Dermis microvascular lymphatic vessel endothelial cell (primary cell): ENCODE data around the gene NPBWR2. TPM values are rescaled to one million over a fixed set of nuclear protein-coding genes. Genes with fewer than 3 reads are reported as not detected.
"Not testable (repeated sequence)": the region's sequence is repeated elsewhere in the genome, so short reads cannot be mapped to it uniquely, and the experiment has no call there.

Experiments used
- DNase-seq, 2 donors: peaks; one replicate each; pipeline versions ENCODE4 v3.0.0 to v3.0.0-alpha.2; 2010; ENCODE audit warnings: low read depth in 2 of 2
- total RNA-seq: library from RNA; depleted of rRNA; stranded (reverse); fragments of >200 nt; gene quantifications from 2 replicates; pipeline ENCODE4 v1.2.1, GENCODE V29; 2014

NPBWR2 gene
- total RNA-seq, 1 donor from 2014 or later = not detected

DNA sequence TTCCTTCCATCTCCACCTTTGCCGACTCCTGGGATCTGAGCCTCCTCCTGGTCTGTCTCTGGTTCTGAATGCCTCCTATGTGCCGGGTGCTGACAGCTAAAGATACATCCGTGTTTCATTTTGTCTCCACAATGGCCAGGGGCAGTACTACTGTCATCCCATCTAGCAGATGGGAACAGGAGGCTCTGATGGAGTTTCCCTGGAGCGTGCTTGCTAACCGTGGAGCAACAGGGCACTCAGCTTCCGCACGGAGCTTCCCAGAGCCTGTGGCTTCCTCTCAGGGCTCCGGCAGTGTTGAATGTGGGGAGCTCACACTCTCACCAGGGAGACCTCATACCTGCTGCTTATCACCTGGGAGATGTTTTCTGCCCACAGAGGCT is 11.9 kb upstream of the NPBWR2 start:
- no peak for DNase-seq

DNA sequence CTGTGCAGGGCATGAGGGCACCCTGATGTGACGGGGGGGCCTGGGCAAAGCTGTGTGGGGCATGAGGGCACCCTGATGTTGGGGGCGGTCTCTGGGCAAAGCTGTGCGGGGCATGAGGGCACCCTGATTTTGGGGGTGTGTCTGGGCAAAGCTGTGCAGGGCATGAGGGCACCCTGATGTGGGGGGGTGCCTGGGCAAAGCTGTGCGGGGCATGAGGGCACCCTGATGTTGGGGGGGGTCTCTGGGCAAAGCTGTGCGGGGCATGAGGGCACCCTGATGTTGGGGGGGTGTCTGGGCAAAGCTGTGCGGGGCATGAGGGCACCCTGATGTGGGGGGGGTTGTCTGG is 10.0 kb upstream of the NPBWR2 start:
- DNase-seq = not testable (repeated sequence)

DNA sequence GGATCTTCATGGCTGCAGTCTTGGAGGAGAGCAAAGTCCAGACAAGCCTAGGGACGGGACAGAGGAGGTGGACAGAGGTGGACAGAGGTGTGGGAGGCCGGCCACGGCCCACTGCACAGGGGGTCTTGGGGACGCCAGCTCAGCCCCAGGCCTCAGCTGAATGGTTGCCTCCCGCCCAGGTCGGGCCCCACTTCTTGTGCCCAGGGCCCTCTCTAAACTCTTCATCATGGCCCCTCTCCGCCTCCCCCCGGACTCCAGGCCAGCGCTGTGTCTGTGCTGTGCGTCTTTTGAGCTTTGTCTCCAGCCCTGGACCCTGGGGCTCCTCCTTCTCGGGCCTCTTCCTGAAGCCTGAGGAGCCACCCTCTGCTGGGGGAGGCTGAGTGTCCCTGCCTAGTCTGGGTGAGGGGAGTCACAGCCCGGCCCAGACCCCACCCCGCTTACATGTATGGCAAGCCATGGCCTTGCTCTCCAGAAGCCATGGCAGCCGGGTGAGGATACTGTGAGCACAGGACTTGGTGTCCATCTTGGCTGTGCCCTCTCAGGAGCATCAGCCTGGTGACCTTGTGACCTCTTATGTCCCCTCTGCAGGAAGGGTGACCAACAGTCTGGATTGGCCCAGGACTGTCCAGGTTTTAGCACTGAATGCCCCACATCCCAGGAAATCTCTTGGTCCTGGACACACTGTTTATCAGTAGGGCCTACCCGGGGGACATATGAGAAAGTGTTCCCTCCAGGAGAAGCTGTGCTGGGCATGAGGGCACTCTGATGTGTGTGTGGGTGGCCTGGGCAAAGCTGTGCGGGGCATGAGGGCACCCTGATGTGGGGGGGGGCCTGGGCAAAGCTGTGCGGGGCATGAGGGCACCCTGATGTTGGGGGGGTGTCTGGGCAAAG is 9.4 kb upstream of the NPBWR2 start:
- DNase-seq = no peak

DNA sequence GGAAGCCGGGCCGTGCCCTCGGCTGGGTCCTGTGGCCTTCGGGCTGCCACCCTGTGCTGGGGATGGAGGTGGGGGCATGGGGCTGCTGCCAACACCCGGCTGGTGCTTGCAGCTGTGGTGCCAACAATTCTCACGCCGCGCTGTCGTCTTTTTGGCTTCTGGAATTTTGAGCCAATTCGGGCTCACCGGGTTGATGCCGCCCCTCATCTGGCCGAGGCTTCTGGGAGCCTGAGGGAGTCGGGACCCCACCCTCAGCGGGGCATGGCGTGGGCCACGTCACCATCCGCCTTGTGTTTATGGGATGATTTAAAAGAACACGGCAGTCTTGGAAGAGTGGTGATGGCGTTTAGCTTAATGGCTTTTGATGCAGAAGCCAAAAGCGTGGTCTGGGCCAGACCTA is 8.7 kb upstream of the NPBWR2 start:
- no peak for DNase-seq

DNA sequence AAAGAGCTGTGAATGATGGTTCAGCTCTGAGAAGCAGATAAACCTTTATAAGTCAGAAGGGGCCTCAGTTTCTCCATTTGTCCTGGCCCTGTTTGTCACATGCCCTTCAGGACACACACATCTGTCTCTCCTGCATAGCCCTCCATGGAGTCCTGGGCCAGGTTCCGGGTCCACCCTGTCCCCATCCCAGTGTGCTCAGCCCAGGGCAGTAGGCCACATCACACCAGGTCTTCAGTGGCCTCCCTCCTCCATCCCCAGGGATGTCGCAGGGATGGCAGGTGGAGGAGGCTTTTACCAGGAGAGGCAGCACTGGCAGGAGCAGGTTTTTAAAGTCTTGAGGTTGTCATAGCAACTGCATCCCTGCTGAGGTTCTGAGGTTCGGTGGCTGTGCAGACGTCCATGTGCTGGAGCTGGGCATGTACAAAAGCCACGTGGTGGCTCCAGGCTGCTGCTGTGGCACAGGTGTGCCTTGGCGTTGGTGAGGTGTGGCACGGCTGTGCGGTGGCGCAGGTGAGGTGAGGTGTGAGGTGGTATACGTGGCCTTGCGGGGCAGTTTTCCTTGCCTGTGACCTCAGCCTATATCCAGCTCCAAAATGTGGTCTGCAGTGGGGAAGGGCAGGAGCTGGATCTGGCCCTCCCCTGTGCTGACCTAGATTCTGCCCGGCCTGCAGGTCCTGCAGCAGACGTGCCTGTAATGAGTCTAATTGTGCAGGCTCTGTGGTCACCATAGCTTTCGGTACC is 8.0 kb upstream of the NPBWR2 start:
- no peak for DNase-seq

DNA sequence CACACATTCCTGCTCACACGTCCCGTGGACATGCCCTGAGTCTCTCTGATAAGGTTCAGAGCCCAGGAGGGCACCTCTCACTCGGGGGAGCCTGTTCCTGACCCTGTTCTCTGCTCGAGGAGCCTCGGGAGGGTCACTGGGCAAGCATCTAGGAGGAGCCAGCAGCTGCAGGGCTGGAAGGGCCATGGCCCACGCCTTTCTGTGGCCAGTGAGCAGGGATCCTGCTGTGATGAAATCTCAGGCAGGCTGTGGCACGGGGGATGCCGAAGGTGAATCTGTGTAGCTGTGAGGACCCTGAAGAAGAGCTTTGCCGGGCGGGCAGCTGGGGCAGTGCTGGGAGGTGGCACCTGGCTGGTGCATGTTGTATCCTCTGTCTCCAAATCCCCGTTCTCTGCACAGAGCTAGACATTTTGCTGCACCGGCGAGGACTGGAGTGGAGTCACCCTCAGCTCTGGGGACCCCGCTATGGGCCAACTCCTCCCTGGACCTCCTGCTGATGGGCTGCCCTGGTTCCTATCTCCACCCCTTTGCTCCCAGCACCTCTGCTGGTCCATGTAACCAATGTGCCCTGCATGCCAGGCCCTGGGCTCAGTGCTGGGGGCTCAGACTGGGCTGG is 7.1 kb upstream of the NPBWR2 start:
- no peak for DNase-seq

DNA sequence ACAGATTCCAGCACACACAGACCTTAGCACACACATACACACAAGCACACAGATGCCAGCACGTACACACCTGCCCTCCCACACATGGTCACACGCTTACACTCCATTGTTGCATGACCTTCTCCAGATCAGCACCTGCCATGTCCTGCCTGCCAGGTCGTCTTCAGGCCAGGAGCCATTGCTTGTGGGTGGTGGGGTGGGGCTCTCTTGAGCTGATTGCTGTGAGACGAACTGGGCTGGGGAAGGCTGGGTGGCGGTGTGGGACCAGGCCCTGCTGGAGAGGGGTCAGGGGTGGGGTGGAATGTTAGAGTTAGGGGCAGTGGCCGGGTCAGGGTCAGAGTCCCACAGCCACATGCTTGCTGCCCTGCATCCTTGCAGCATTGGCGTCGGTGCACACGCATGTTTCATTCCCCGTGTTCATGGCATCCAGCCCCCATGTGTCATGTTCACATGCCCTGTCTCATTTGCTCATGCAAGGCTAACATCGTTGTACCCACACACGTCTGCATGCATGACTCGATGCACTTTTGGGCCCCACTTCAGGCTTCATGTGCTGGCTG is 6.5 kb upstream of the NPBWR2 start:
- no peak for DNase-seq

DNA sequence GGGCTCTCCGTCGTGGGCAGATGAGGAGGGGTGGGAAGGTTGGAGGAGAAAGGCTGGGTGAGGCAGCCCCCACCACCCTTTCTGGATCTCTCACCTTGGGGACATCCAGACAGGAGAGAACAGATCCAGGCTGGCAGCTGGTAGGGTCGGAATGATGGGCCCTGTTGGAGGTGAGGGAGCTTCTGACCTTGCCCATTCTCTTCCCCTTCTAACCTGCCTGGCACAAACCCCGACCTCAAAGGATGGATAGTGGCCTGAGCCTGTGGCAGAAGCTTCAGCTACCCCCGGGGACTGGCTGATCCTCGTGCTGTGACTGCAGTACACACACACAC is 6.0 kb upstream of the NPBWR2 start:
- DNase-seq = no peak

DNA sequence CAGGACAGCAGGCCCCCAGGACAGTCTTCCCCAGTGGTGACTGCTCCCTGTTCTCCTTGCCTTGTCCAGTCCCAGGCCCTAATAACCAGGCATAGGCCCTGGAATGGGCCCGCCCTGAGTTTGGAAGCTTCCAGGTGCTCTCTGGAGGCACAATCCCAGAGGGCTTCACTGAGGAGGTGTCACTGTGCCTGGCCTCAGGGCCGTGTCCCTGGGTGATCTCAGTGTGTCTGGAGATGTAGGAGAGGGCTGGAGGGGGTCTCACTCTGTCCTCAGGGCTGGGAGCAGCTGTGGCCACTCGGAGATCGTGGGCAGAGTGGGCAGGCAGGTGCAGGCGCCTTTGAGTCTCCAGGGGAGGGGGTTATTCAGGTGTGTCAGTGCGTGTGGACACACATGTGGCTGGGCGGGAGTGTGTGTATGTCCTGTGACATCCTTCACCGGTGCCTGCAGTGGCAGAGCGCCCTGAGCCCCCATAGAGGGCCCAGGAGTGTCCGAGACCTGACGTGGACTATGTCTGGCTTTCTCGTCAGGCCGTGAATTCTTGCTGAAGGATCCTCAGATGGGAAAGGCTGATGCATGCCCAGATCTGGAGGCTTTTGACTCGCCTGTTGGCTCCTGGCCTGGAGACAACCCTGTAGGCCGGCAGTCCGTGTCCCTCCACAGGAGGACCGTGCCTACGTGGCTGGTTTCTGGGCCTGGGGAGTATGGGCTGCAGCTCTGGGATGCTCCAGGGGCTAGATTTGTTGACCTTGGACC is 5.5 kb upstream of the NPBWR2 start:
- DNase-seq = no peak

DNA sequence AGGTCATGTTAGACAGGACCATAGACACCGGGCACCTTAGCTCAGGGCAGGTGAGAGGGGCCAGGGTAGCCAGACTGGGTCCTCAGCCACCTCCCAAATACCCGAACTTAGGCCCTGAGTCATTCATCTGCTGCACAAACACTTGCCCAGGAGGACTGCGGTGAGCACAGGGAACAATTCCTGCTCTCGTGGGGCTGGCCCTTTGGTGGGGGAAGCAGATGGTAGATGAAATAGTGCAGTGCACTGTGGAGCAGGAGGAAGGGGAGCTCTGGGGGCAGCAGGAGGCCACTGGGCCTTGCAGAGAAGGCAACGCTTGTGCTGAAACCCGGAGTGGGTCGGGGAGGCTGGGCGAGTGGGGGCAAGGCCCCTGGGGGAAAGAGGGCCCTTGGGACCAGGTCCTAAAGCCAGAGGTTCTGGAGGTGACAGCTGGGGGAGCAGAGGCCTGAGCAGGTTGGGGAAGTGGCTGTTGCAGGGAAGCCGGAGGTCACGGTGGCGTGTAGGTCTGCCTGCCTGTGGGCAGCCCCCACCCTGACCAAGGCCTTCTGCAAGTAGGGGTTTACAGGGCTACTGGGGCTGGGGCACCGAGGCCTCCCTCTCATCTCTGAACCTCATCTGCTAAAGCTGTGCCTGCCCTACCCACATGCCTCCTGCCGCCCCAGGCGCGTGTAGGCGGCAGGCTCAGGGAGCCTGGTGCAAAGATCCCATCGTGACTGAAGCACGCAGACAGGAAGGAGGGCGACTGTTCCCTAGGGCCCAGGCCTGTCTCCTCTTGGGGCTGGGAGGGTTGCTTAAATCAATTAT is 4.7 kb upstream of the NPBWR2 start:
- DNase-seq = no peak

DNA sequence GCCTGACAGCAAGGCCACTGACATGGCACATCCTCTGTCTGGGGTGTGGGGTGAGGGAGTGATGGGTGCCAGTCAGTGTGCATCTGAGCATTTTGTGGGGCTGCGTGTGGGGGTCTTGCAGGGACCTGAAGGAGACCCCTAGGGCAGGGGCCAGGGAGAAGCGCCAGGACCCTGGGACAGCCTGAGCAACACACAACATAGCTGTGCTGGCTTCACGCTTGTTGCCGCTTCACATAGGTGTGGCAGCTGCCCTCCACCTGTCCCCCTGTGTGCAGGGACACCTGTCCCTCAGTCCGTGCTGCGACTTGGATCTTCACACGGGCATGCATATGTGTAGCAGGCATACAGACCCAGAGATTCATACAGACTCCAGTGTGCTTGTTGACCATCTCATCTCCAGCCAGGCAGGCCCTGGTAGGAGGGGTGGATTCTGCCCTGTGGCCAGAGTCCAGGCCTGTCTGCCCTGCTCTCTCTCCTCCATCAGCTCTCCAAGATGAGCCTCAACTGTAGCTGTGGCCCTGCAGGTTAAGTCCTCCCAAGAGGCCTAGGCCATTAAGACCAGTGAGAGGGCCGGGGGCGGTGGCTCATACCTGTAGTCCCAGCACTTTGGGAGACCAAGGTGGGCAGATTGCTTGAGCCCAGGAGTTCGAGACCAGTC is 3.2 kb upstream of the NPBWR2 start:
- no peak for DNase-seq

DNA sequence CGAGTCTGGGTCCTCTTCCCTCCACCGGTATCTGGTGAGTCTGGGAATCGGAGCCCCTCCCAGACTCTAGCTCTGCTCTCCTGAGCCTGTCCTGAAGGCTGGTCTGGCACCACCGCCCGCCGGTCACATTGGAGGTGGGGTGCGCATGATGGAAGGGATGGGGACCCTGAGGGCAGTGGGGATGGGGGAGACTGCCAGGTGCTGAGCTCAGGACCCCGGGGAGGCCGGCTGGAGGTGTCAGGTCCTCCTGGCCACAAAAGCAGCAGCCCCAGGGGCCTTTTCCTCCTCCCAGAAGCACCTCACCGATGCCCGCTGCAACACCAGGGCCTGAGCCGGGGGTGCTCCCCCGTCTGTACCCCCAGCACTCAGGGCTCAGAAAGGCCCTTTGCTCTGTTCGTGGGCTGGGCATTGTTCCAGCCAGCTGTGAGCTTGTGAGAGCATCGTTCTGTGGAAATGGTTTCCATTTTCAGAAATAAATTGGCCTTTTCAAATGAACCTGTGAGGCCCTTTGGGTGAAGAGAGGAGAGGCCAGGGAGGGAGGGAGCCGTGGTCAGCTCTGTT is 2.5 kb upstream of the NPBWR2 start:
- no peak for DNase-seq

DNA sequence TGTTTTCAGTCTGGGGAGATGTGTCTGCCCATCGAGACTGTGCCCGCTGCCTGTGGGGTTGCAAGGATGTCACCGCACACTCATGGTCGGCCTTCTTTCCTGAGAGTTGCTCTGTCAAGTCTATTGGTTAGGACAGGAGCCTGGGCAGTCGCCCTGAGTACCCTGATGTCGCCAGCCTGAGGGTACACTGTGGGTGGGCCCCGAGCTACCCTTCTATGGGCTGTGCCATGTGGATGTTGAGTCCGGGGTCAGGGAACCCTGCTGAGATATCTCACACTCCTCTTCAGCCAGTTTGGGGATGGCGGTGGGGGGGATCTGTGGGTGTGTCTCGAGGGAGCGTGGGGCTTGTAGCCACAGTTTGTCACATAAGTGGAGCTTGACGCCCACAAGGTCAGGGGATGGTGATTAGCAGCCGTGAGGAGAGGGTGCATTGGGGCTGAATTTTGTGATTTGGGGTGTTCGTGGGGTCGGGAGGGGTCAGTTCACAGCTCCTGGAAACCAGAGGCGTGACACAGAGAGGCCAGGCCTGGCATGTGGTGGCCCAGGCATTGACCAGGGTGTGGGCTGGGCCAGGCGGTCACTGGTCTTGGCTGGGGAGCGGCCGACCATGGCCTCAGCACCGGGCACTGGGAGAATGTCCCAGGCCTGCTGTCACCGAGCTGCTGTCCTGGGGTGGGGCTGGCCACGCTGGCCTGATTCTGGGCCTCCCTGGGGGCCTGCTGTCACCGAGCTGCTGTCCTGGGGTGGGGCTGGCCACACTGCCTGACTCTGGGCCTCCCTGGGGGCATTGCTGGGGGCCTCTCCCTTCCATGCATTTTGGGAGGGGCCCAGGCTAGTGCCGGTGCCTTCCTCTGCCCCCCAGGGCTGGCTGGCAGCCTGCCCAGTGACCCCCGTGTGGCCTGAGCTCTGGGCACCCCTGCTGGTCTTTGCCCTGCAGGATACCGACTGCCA is 1.6 kb upstream of the NPBWR2 start:
- DNase-seq = no peak

DNA sequence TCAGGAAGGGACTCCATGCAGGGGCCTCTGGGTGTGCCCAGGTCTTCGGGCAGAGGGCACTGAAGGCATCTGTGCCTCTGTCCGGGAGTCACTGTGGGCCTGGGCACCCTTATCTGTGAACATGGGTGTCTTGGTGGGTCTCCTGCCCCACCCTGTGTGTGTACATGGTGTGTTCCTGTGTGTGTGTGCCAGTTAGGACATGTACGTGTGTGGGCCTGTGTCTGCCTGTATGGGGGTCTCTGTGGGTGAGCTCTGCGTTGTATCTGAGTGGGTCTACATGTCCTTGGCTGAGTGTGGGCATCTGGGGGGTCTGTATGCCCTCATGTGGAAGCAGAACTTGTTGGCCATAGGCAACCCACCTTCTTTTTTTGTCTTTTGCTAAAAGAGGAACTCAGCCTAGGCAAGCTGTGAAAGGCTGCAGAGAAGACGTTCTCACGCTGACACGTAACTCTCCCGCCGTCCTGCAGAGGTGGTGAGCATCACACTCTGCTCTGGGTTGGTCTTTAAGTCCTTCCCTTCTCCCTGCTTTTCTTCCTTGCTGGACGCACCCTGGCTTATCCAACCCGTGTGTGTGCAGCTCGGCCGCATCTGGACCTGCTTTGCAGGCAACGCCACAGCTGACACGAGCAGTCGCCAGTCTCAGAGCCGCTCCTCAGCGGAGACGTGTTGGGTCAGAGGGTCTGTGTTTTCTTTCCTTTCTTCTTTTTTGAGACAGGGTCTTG is 532 bp upstream of the NPBWR2 start:
- DNase-seq = no peak

DNA sequence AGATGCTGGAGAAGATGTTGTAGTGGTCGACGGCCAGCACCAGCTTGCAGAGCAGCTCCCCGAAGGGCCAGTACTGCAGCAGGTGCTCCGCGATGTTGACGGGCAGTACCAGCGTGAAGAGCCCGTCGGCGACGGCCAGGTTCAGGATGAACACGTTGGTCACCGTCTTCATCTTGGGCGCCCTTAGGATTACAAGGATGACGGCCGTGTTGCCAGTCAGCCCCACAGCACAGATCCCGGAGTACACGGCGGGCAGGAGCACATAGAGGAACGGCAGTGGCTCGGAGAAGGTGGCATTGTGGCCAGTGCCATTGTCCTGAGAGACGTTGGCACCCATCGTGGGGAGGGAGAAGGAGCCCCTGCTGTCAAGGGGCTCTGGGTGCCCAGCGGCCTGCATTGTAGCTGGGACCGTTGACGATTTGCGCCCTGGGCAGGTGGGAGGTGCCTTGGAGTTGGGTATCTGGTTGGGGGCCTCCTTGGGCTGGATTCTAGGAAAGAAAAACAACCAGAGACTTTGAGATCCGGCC is 867 bp downstream of the NPBWR2 start:
- DNase-seq = no peak

DNA sequence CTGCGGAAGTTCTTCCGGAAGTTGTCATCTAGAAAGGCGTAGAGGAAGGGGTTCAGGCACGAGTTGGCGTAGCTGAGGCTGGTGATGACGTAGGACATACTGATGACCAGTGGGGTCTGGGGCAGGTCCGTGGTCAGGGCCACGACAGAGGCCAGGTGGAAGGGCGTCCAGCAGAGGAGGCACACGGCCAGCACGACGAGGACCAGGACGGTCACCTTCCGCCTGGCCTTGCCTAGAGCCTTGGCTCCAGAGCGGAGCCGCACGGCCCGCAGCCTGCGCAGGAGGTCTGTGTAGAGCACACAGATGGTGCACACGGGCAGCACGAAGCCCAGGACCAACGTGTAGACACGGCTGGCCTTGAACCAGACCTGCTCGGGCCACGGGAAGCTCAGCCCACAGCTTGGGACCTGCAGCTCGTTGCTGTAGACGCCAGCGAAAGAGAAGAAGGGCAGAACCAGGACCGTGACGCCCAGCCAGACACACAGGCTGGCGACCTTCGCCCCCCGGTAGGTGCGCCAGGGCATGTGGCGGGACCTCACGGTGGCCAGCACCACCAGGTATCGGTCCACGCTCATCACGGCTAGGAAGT is 1.4 kb downstream of the NPBWR2 start:
- no peak for DNase-seq

DNA sequence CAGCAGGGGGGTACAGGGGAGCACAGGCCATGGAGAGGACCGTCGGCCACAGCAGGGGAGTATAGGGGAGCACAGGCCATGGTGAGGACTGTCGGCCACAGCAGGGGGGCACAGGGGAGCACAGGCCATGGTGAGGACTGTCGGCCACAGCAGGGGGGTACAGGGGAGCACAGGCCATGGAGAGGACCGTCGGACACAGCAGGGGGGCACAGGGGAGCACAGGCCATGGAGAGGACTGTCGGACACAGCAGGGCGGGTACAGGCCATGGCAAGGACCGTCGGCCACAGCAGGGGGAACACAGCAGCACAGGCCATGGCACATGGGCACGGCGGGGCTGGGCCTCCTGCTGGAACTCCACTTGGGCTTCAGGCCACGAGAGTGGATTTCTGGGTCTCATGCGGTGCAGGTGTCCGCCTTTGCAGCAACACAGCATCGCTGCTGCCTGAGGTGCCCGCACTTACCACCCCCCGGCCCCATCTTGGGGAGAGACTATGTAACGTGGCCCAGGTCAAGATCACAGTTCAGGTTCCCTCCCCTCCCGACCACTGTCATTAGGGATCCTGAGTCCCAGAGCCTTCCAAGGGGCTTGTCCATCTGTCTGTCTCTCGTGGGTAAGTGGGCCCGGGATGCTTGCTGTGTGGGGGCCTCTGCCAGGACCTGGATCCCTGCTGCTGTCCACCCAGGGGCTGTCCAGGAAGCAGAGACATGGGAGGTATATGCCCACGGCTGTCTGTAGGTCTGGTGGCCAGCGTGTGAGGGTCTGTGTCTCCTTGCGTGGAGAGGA is 2.5 kb downstream of the NPBWR2 start:
- no peak for DNase-seq
